Lower lobe of right lung (tissue), 2 donors: ENCODE data around the gene CFAP77. TPM values are rescaled to one million over a fixed set of nuclear protein-coding genes. Genes with fewer than 3 reads are reported as not detected.

Source experiments
- ATAC-seq, 2 donors: fragments of 200-7000 bp; cut with Tn5 transposase; one replicate each; pipeline ENCODE4 v1.9.1; 2020 to 2022; ENCODE audit warnings: mild to moderate bottlenecking in 2 of 2, moderate library complexity in 2 of 2
- DNase-seq: peaks from one replicate; pipeline ENCODE4 v3.0.0-alpha.2; 2020
- H3K27ac ChIP-seq: fragments of 200-600 bp; one replicate; pipeline ENCODE4 v1.8.0; 2022
- H3K27me3 ChIP-seq: fragments of 200-600 bp; one replicate; pipeline ENCODE4 v1.8.0; 2022; ENCODE audit warnings: low read depth
- H3K36me3 ChIP-seq: fragments of 200-600 bp; one replicate; pipeline ENCODE4 v1.8.0; 2022; ENCODE audit warnings: mild to moderate bottlenecking
- H3K4me1 ChIP-seq: fragments of 200-600 bp; one replicate; pipeline ENCODE4 v1.8.0; 2022
- H3K4me3 ChIP-seq: fragments of 200-600 bp; one replicate; pipeline ENCODE4 v1.8.0; 2022; ENCODE audit warnings: mild to moderate bottlenecking
- H3K9me3 ChIP-seq: fragments of 200-600 bp; one replicate; pipeline ENCODE4 v1.8.0; 2022
- CTCF ChIP-seq: fragments of 200-600 bp; IDR thresholded peaks from one replicate; pipeline ENCODE4 v1.8.0; 2022; ENCODE audit warnings: antibody characterized with exemption, mild to moderate bottlenecking
- intact Hi-C: fragments of 100-400 bp; cut with DNase I; formaldehyde crosslinking; loops from one replicate; pipeline ENCODE4 v1.11.0; 2022
- total RNA-seq: library from RNA; stranded (reverse); fragmentation: NEBNext Ultra II Directional; extraction: Animal tissue kit (Norgen Biotek cat#: 25700); gene quantifications from one replicate; pipeline ENCODE4 v1.2.1, GENCODE V29; 2021
- donor health status: DM: no; HTN: yes; CAD: no; lungs with severe emphysema.

CFAP77 gene
- total RNA-seq, 1 donor from 2014 or later = 3.7 TPM

- DNase-seq (no peak), ATAC-seq (no peak)
- no peak for TF ChIP-seq CTCF
- Histone ChIP-seq H3K27ac (no peak overlapping the region), H3K36me3 (no peaks in the 10 kb centered on the region), H3K4me1 (no peaks in the 10 kb centered on the region), H3K4me3 (no peak overlapping the region), H3K9me3 (no peaks in the 10 kb centered on the region), H3K27me3 (peaks cover 45% of the 10 kb centered on the region)
- intact Hi-C loops = no loop called here
Observed at GRCh38 chr9:132481053-132481849, 71.2 kb downstream of the CFAP77 start.

- intact Hi-C loops = no loop called here
- no peak for ATAC-seq
Observed at GRCh38 chr9:132482196-132482813, 72.3 kb downstream of the CFAP77 start.

DNA sequence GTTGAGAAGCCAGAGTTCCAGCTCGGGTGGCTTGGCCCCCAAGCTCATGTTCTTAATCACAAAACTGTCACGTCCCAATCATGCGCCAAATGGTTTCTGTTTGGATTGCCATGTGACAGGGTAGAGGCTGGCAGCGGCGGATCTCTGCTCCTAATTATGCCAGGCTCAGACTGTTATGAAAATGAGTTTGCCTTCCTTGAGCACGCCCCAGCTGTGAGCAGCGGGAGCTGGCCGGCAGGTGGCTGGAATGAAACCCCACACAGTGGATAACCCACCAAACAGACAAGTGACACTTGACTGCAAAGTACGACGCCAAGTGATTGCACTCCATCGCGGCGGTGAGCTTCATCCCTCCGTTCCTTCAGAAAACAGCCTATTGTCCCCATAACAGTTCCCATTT, 75.4 kb downstream of the CFAP77 start:
- Histone ChIP-seq H3K27me3 (peaks cover 75% of the 10 kb centered on the region), H3K4me3 (no peak overlapping the region), H3K4me1 (no peaks in the 10 kb centered on the region), H3K9me3 (no peaks in the 10 kb centered on the region), H3K27ac (no peak overlapping the region), H3K36me3 (no peaks in the 10 kb centered on the region)
- intact Hi-C loops = no loop called here
- ATAC-seq = no peak
- no peak for DNase-seq
- TF ChIP-seq CTCF = no peak

More at GRCh38 chr9:132482196-132482813, 72.3 kb downstream of the CFAP77 start:
- H3K36me3 ChIP-seq = no peaks in the 10 kb centered on the region
- H3K4me1 ChIP-seq = no peaks in the 10 kb centered on the region
- DNase-seq = no peak
- H3K27me3 ChIP-seq = peaks cover 54% of the 10 kb centered on the region
- TF ChIP-seq CTCF = no peak
- H3K4me3 ChIP-seq = no peak overlapping the region
- no peak overlapping the region for H3K27ac ChIP-seq
- H3K9me3 ChIP-seq = no peaks in the 10 kb centered on the region

DNA sequence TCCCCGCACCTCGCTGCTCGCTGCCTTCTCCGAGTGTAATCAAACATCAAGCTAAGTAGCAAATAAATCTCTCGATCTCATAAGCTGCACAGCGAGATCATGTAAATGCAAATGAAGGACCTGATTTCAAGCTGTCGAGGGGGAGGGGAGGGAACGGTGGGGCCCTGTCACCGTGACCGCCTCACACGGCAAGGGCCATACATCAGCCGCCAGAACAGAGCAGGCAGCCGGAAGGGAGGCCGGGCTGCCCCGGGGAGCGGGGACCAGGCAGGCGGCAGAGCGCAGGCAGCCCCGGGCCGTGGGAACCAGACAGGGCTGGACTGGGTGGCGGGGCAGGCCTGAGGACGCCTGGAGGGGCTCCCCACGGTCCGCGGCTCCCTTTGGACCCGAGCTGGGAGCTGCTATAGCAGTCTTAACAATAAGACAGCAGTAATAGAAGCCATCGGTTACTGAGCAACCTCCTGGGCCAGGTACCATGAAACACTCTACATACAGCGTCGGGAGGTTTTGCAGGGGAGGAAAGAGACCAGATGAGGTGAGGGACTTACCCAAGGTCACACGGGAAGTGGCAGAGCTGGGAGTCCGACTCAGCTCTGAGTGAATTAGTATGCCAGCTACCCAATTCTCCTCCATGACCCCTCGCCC, 76.8 kb downstream of the CFAP77 start:
- no peak for TF ChIP-seq CTCF
- DNase-seq (no peak), ATAC-seq (peak; percentile 19 to 52)
- intact Hi-C loops = no loop called here
- Histone ChIP-seq H3K4me1 (no peaks in the 10 kb centered on the region), H3K9me3 (no peaks in the 10 kb centered on the region), H3K27me3 (peaks cover 70% of the 10 kb centered on the region), H3K4me3 (no peak overlapping the region), H3K36me3 (no peaks in the 10 kb centered on the region), H3K27ac (no peak overlapping the region)

DNA sequence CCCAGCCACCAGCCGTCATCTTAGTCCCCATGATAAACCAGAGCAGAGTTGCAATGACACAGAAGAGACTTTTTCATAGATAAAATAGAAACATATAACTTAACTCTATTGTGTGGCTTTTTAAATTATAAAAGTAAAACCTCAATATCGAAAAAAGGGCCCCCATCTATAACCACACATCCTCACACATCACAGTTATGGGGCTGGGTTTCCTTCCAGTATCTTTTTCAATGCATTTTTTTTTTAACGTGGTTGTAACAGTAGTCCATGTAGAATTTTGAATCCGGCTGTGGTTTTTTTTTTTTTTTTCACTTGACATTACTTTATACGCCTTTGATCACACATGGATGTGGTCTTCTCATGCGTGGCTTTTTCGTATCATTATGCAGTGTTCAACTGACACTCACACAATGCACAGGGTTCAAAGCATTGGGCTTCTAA, 77.4 kb downstream of the CFAP77 start:
- ATAC-seq (peak in 1 of 2 donors; percentile 32), DNase-seq (no peak)
- no peak overlapping the region for H3K4me3 ChIP-seq
- no peaks in the 10 kb centered on the region for H3K4me1 ChIP-seq
- intact Hi-C loops = no loop called here
- peaks cover 66% of the 10 kb centered on the region for H3K27me3 ChIP-seq
- no peak for TF ChIP-seq CTCF
- H3K36me3 ChIP-seq = no peaks in the 10 kb centered on the region
- no peak overlapping the region for H3K27ac ChIP-seq
- H3K9me3 ChIP-seq = no peaks in the 10 kb centered on the region
